GM12875 (cell line): ENCODE results near the gene ZBTB20.

ENCODE experiments used
- H3K4me3 ChIP-seq: one replicate; pipeline ENCODE4 v1.5.1; 2011; ENCODE audit warnings: low read depth, low read length, control low read depth
- TF ChIP-seq, protein P1 (sequence below): IDR thresholded peaks from 2 replicates; pipeline ENCODE4 v1.5.1; 2011; ENCODE audit warnings: low read depth, mild to moderate bottlenecking, control low read depth, inconsistent platforms, low read length, moderate library complexity, borderline replicate concordance; ENCODE audit not compliant: insufficient read depth

Gene ZBTB20

DNA sequence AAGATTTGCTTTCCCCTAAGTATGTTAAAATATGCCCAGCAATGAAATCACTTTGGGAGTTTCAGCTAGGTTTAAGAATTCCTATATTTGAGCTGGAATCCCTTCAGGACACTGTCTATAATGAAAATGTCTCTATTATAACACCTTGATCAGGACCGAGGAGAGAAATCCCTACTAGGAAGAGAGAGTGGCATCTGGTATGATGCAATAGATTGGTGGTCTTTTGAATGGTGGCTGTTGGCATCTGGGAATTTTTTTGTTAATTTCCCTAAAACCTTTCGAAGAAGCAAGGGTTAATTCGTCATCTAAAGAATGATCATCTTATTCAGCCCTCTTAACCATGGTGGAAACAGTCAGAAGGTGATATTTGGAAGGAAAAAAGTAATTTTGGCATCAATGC is 810.2 kb downstream of the ZBTB20 start:
- no peak overlapping the region for H3K4me3 ChIP-seq
- TF ChIP-seq, protein P1, sequence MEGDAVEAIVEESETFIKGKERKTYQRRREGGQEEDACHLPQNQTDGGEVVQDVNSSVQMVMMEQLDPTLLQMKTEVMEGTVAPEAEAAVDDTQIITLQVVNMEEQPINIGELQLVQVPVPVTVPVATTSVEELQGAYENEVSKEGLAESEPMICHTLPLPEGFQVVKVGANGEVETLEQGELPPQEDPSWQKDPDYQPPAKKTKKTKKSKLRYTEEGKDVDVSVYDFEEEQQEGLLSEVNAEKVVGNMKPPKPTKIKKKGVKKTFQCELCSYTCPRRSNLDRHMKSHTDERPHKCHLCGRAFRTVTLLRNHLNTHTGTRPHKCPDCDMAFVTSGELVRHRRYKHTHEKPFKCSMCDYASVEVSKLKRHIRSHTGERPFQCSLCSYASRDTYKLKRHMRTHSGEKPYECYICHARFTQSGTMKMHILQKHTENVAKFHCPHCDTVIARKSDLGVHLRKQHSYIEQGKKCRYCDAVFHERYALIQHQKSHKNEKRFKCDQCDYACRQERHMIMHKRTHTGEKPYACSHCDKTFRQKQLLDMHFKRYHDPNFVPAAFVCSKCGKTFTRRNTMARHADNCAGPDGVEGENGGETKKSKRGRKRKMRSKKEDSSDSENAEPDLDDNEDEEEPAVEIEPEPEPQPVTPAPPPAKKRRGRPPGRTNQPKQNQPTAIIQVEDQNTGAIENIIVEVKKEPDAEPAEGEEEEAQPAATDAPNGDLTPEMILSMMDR, result no peak

- TF ChIP-seq, protein P1, result peak; percentile 20; the same call in 1 of the 2 replicates
- no peak overlapping the region for H3K4me3 ChIP-seq
Measured at GRCh38 chr3:114336122-114336697, 810.9 kb downstream of the ZBTB20 start.

- H3K4me3 ChIP-seq, result no peak overlapping the region
- TF ChIP-seq, protein P1, result no peak
Measured at GRCh38 chr3:114333923-114334240, 813.2 kb downstream of the ZBTB20 start.

DNA sequence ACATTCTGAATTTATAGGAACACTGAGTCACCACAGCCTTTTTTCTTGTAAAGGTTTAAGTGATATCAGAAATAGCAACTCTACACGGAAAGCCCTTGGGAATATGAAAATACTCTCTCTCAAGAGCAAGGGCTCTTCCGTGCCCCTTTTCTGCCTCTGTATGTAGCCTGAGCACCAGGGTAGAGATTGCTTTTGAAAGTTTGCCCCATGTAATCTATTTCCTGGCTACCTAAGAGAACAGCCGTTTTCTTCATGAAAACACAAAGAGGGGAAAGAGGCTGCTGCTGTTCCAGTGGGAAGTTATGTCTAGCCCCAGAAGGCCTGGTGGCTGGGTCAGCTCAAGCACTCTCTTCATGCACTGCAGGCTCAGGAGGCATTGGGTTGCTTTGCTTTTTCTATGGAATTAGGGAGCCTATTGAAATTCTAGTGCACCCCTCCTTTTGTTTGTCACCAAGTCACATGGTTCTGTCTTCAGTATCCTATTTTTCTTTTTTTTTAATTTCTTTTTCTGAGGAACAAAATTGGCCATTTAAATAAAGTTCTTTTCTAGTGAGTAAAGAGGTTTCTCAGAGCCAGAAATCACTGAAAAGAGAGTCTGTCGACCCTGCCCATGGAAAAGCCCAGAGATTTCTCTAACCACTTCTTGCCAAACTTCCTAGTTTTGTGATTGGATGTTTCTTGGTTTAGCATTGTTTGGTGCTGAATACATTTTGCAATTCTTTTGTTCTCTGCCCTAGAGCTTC is 813.7 kb downstream of the ZBTB20 start:
- TF ChIP-seq, protein P1, result no peak
- H3K4me3 ChIP-seq, result no peak overlapping the region

DNA sequence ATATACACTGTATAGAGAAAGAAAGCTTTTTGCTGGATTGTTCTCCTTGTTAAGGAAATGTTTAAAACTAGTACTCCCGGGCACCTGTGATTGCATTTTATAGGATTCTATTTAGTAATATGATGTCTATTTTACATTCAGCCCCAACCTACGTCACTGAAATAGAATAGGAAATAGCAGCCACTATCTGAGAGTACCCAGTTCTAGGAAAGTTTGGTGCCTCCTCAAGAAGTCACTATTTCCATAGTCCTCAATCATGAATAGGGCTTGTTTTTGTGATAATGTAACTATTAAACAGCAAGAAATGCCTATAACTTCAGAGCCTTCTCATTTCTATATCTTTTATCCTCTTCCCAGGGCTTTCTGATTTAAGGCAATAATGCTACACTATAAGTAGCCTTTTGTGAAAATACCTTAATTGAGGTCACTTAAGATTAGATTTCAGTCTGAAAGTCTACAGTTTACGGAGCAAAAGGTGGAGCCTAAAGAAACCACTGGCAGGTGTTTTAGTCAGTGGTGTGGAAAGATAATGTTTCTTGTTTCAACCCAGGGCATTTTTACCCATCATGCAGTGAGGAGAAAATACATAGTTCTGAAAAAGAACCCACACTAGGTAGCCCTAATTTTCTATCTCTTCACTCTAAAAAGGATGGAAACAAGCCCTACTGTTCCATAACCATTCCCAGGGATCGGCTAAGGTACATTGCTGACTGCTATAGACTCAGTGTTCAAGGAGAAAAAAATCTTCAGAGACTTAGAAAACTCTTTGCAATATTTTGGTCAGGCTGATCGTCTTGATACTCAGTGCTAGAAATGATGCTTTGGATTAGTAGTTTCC is 814.5 kb downstream of the ZBTB20 start:
- H3K4me3 ChIP-seq, result no peak overlapping the region
- TF ChIP-seq, protein P1, result no peak

GRCh38 chr3:114331710-114332109 is 815.4 kb downstream of the ZBTB20 start:
- TF ChIP-seq, protein P1, result no peak

More at GRCh38 chr3:114331710-114332109, 815.4 kb downstream of the ZBTB20 start:
- H3K4me3 ChIP-seq, result no peak overlapping the region
